ENCODE measurements around the gene TMEM169.

Gene TMEM169

GRCh38 chr2:216117561-216118340 is 36.0 kb downstream of the TMEM169 start:
- Histone ChIP-seq H3K4me1 (ENCODE audit: control insufficient read depth, insufficient read depth, low read length) (0 out of 2 replicates have a peak, but pooled peaks cover 2% of the 10 kb centered on the region), H3K4me3 (ENCODE audit: low read depth, low read length) (no peak overlapping the region), H3K27ac (ENCODE audit: extremely low read depth, low read depth, low read length) (no peak overlapping the region), H3K9me3 (ENCODE audit: control insufficient read depth, insufficient read depth, low read depth, low read length) (no peaks in the 10 kb centered on the region), H3K36me3 (ENCODE audit: control insufficient read depth in 2 of 2, insufficient read depth in 1 of 2, low read length in 2 of 2) (peaks cover 49 to 95% of the 10 kb centered on the region in 2 experiments)
- ChIA-PET CTCF (interaction anchor here (0.6 to 0.7 kb wide), 2 partner anchors 24 to 94 kb away, joined by 4 to 6 read pairs; no protein-coding TSS in a partner anchor), POLR2A (interaction anchor here (0.6 kb wide), 1 partner anchor 191 kb away, joined by 3 read pairs; no protein-coding TSS in a partner anchor)
- TF ChIP-seq ZNF518A (tag by site-specific recombination; conservative IDR thresholded peaks at IDR 0.05; ENCODE audit: low read depth) (no peak), ZNF155 (tag by site-specific recombination; IDR thresholded peaks at IDR 0.05) (no peak), PRDM1 (tag by site-specific recombination; IDR thresholded peaks at IDR 0.05) (no peak), REPIN1 (tag by site-specific recombination; IDR thresholded peaks at IDR 0.05; ENCODE audit: low read depth) (no peak), WT1 (tag by site-specific recombination; IDR thresholded peaks at IDR 0.05) (no peak), ZNF785 (tag by site-specific recombination; IDR thresholded peaks at IDR 0.05) (no peak), ZNF660 (tag by site-specific recombination; IDR thresholded peaks at IDR 0.05) (no peak)

- Histone ChIP-seq H3K9me3 (ENCODE audit: control insufficient read depth, insufficient read depth, low read depth, low read length) (no peaks in the 10 kb centered on the region), H3K27ac (ENCODE audit: extremely low read depth, low read depth, low read length) (no peak overlapping the region), H3K36me3 (ENCODE audit: control insufficient read depth in 2 of 2, insufficient read depth in 1 of 2, low read length in 2 of 2) (peaks cover 56 to 95% of the 10 kb centered on the region in 2 experiments), H3K4me1 (ENCODE audit: control insufficient read depth, insufficient read depth, low read length) (0 out of 2 replicates have a peak, but pooled peaks cover 2% of the 10 kb centered on the region), H3K4me3 (ENCODE audit: low read depth, low read length) (no peak overlapping the region)
- ChIA-PET POLR2A (interaction anchor here (0.6 kb wide), 1 partner anchor 190 kb away, joined by 3 read pairs; no protein-coding TSS in a partner anchor), CTCF (interaction anchor here (0.7 kb wide), 1 partner anchor 95 kb away, joined by 4 read pairs; no protein-coding TSS in a partner anchor)
- peak; percentile 61 for TF ChIP-seq GFI1B (tag by site-specific recombination; IDR thresholded peaks at IDR 0.05)
- no peak for TF ChIP-seq BCL11A (tag by site-specific recombination; IDR thresholded peaks at IDR 0.05; ENCODE audit: low read depth)
These were observed 36.8 kb downstream of the TMEM169 start for GRCh38 chr2:216118474-216118873.

- Histone ChIP-seq H3K4me3 (ENCODE audit: low read depth, low read length) (no peak overlapping the region), H3K4me1 (ENCODE audit: control insufficient read depth, insufficient read depth, low read length) (0 out of 2 replicates have a peak, but pooled peaks cover 2% of the 10 kb centered on the region), H3K9me3 (ENCODE audit: control insufficient read depth, insufficient read depth, low read depth, low read length) (no peaks in the 10 kb centered on the region), H3K36me3 (ENCODE audit: control insufficient read depth in 2 of 2, insufficient read depth in 1 of 2, low read length in 2 of 2) (peaks cover 62 to 95% of the 10 kb centered on the region in 2 experiments), H3K27ac (ENCODE audit: extremely low read depth, low read depth, low read length) (no peak overlapping the region)
- CTCF ChIA-PET: interaction anchor here (0.7 kb wide), 1 partner anchor 9 kb away, joined by 3 read pairs; no protein-coding TSS in a partner anchor
- POLR2A ChIA-PET: interaction anchor here (0.7 kb wide), 1 partner anchor 68 kb away, joined by 3 read pairs; no protein-coding TSS in a partner anchor
- TF ChIP-seq ZNF239 (tag by site-specific recombination; IDR thresholded peaks at IDR 0.05) (no peak), ZNF776 (tag by site-specific recombination; IDR thresholded peaks at IDR 0.05; ENCODE audit: borderline replicate concordance) (no peak), KLF9 (tag by site-specific recombination; IDR thresholded peaks at IDR 0.05; ENCODE audit: low read depth) (no peak), SETDB1 (IDR thresholded peaks at IDR 0.05; ENCODE audit: insufficient read length, low read length) (no peak), HOXA7 (CRISPR knock-in tag; IDR thresholded peaks at IDR 0.05; ENCODE audit: borderline replicate concordance) (no peak), ATF2 (tag by site-specific recombination; IDR thresholded peaks at IDR 0.05; ENCODE audit: low read depth) (no peak), ZNF2 (tag by site-specific recombination; IDR thresholded peaks at IDR 0.05) (no peak), ZNF24 (tag by site-specific recombination; IDR thresholded peaks at IDR 0.05) (no peak), ZNF133 (tag by site-specific recombination; IDR thresholded peaks at IDR 0.05) (no peak), PBX3 (CRISPR knock-in tag; IDR thresholded peaks at IDR 0.05) (no peak), ZNF544 (tag by site-specific recombination; IDR thresholded peaks at IDR 0.05) (no peak), ZNF501 (tag by site-specific recombination; IDR thresholded peaks at IDR 0.05) (no peak), ZNF416 (tag by site-specific recombination; IDR thresholded peaks at IDR 0.05) (no peak)
These were observed 37.4 kb downstream of the TMEM169 start for GRCh38 chr2:216119146-216119545.

All from HEK293 (cell line).